Medulla oblongata (tissue), 1 donor: Measurements from ENCODE around the gene SFRP4.

ENCODE experiments used
- DNase-seq: peaks from one replicate; pipeline ENCODE4 v3.0.0-alpha.2; 2015; ENCODE audit errors: extremely low spot score

SFRP4 gene

GRCh38 chr7:37924491-37925041 is 7.9 kb upstream of the SFRP4 start:
- DNase-seq = no peak

GRCh38 chr7:37923996-37924395 is 7.4 kb upstream of the SFRP4 start:
- DNase-seq = no peak

GRCh38 chr7:37921876-37922275 is 5.3 kb upstream of the SFRP4 start:
- DNase-seq = no peak

GRCh38 chr7:37920849-37921805 is 4.5 kb upstream of the SFRP4 start:
- peak; percentile 58 for DNase-seq

- peak; percentile 79 for DNase-seq
Measured at GRCh38 chr7:37920305-37920848, 3.8 kb upstream of the SFRP4 start, which contains the start of gene EPDR1. Gene EPDR1, plus strand, starts transcription at chr7:37920640. Its CDS starts 300 bp downstream, at chr7:37920940.

- no peak for DNase-seq
Measured at GRCh38 chr7:37918526-37918925, 1.9 kb upstream of the SFRP4 start.

- peak; percentile 19 for DNase-seq
Measured at GRCh38 chr7:37916017-37916672, 472 bp downstream of the SFRP4 start.

GRCh38 chr7:37915438-37915837 is 1.2 kb downstream of the SFRP4 start:
- peak; percentile 12 for DNase-seq

- no peak for DNase-seq
Measured at GRCh38 chr7:37912756-37913155, 3.9 kb downstream of the SFRP4 start.

GRCh38 chr7:37908221-37908788 is 8.3 kb downstream of the SFRP4 start:
- no peak for DNase-seq

GRCh38 chr7:37901890-37902524 is 14.6 kb downstream of the SFRP4 start:
- peak; percentile 22 for DNase-seq

- DNase-seq = peak; percentile 60
Measured at GRCh38 chr7:37901236-37901827, 15.3 kb downstream of the SFRP4 start.

GRCh38 chr7:37899712-37900247 is 16.8 kb downstream of the SFRP4 start:
- no peak for DNase-seq

GRCh38 chr7:37894671-37895070 is 21.9 kb downstream of the SFRP4 start:
- no peak for DNase-seq

GRCh38 chr7:37893359-37893758 is 23.3 kb downstream of the SFRP4 start:
- DNase-seq = no peak

- DNase-seq = no peak
Measured at GRCh38 chr7:37882086-37882485, 34.5 kb downstream of the SFRP4 start.
